Muscle layer of duodenum (tissue), 2 donors: Measurements from ENCODE around the gene NTN3.

Experiments used
- H3K27ac ChIP-seq: one replicate; pipeline ENCODE4 v1.7.0; 2013; ENCODE audit warnings: mild to moderate bottlenecking, low read length
- H3K27me3 ChIP-seq: one replicate; pipeline ENCODE4 v1.7.0; 2013; ENCODE audit warnings: low read depth, mild to moderate bottlenecking, control low read depth, low read length
- H3K36me3 ChIP-seq, 2 donors: one replicate each; pipeline ENCODE4 v1.7.0; 2013; ENCODE audit warnings: low read length in 2 of 2, control low read depth in 1 of 2, mild to moderate bottlenecking in 1 of 2; ENCODE audit not compliant: insufficient read depth in 2 of 2, control insufficient read depth in 1 of 2
- H3K4me1 ChIP-seq, 2 donors: one replicate each; pipeline ENCODE4 v1.7.0; 2013; ENCODE audit warnings: low read length in 2 of 2, mild to moderate bottlenecking in 2 of 2, control low read depth in 1 of 2, moderate library complexity in 1 of 2; ENCODE audit not compliant: insufficient read depth in 2 of 2, control insufficient read depth in 1 of 2
- H3K4me3 ChIP-seq, 2 donors: one replicate each; pipeline ENCODE4 v1.7.0; 2013; ENCODE audit warnings: low read length in 2 of 2, low read depth in 1 of 2, mild to moderate bottlenecking in 1 of 2
- H3K9me3 ChIP-seq, 2 donors: one replicate each; pipeline ENCODE4 v1.7.0; 2013; ENCODE audit warnings: low read length in 2 of 2, control low read depth in 1 of 2, mild to moderate bottlenecking in 1 of 2; ENCODE audit not compliant: control insufficient read depth in 1 of 2
- donor health status: healthy.

The NTN3 gene

DNA sequence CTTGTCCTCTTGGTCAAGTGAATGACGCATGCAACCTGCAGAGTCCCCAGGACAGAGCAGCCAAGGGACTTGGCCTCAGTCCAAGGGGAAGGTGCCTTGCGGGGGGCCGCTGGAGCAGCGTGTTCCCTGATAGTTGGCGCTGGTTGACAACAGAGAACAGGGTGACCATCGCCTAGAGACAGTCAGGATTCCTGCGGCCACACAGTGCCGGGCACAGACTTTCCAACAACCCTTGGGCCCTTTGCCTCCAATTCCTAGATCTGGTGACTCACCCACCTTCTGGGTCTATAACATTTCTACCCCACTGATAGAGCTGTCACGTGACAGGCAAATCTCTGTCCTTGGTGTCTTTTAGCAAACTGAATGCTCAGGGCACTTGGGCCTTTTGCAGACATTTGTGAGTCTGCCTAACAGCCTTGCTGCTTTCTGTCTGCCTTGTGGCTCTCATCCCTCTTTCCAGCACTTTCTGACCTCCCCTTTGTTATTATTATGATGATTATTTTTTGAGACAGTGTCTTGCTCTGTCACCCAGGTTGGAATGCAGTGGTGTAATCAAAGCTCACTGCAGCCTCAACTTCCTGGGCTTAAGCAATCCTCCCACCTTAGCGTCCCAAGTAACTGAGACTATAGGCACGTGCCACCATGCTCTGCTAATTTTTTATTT lies 23.0 kb upstream of the NTN3 start:
- H3K4me1 ChIP-seq, result no peaks in the 10 kb centered on the region
- H3K36me3 ChIP-seq, result peaks cover 7 to 29% of the 10 kb centered on the region in 2 donors
- H3K27me3 ChIP-seq, result no peaks in the 10 kb centered on the region
- H3K27ac ChIP-seq, result no peak overlapping the region
- H3K9me3 ChIP-seq, result no peaks in the 10 kb centered on the region
- no peak overlapping the region for H3K4me3 ChIP-seq

DNA sequence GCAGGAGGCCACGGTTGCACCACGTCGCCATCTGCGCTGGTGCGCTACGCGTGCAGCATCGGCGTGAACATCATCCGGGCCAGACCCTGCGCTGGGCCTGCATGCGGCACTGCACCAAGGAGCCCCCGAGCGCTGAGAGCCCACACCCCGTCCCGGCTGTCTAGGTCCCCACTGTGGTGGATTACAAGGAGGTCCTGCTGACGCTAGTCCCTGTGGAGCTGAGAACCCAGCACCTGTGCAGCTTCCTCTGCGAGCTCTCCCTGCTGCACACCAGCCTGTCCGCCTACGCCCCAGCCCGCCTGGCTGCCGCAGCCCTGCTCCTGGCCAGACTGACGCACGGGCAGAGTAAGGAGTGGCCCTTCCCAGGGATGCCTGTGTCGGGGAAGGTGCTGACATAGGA lies 22.0 kb upstream of the NTN3 start:
- no peaks in the 10 kb centered on the region for H3K27me3 ChIP-seq
- H3K36me3 ChIP-seq, result peaks cover 11 to 34% of the 10 kb centered on the region in 2 donors
- H3K4me3 ChIP-seq, result no peak overlapping the region
- H3K9me3 ChIP-seq, result no peaks in the 10 kb centered on the region
- no peak overlapping the region for H3K27ac ChIP-seq
- no peaks in the 10 kb centered on the region for H3K4me1 ChIP-seq

DNA sequence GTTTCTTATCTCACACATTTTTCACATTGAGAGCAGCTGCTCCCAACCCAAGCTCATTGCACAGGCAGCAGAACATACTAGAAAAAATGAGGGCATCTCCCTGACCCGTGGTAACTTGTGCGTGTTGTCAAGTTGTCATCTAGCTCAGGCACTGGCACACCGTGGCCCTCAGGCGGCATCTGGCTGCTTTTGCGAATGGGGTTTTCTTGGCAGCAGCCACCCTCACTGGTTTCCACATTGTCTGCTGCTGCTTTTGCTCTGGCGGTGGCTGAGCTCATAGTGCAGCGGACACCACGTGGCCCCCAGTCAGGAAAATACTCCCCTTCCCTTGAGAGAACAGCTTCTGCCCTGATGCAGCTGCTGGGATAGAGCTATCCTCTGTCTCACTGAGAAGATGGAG lies 20.6 kb upstream of the NTN3 start:
- Histone ChIP-seq H3K9me3 (no peaks in the 10 kb centered on the region), H3K27ac (no peak overlapping the region), H3K4me1 (no peaks in the 10 kb centered on the region), H3K27me3 (no peaks in the 10 kb centered on the region), H3K36me3 (peaks cover 8 to 26% of the 10 kb centered on the region in 2 donors), H3K4me3 (no peak overlapping the region)

DNA sequence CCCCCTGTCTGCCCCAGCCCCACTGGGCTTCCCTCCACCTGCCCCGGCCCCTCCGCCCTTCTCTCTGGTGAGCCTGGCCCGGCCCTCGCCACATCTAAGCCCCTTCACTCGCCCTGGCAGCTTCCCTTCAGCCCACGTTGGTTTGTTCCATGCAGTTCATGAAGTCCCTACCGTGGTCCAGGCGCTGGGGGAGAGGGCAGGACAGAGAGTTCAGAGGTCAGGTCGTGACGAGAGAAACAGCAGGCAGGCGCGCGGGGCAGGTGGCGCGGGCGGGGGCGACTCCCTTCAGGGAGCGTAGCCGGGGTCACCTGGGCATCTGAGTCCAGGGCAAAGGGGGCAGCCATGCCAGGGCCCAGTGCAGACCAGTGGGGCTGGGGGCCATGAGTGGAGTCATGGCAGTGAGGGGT lies 20.1 kb upstream of the NTN3 start:
- Histone ChIP-seq H3K36me3 (peaks cover 8 to 24% of the 10 kb centered on the region in 2 donors), H3K4me3 (no peak overlapping the region), H3K27ac (no peak overlapping the region), H3K27me3 (no peaks in the 10 kb centered on the region), H3K9me3 (no peaks in the 10 kb centered on the region), H3K4me1 (no peaks in the 10 kb centered on the region)

DNA sequence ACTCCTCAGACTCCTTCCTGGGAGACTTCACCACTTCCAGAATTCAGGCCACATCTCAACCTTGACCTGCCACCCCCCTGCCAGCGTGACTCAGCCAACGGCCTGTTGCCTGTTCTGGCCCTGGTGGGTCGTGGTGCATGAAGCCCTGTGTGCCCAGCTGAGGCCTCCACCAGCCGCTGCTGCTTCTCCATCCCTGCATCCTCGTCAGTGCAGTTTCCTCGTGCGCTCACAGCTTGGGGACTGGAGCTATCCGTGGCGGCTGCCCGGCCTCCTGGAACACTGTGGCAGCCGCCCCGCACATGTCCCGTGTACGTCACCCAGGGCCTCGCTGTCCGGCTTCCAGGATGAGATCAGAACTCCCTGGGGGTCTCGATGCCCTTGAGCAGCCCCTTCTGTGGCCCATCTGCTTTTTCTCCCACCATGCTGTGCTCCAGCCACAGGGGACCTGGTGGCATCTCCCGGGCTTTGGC lies 19.2 kb upstream of the NTN3 start:
- Histone ChIP-seq H3K4me1 (no peaks in the 10 kb centered on the region), H3K4me3 (no peak overlapping the region), H3K9me3 (no peaks in the 10 kb centered on the region), H3K36me3 (peaks cover 8 to 19% of the 10 kb centered on the region in 2 donors), H3K27ac (no peak overlapping the region), H3K27me3 (no peaks in the 10 kb centered on the region)

DNA sequence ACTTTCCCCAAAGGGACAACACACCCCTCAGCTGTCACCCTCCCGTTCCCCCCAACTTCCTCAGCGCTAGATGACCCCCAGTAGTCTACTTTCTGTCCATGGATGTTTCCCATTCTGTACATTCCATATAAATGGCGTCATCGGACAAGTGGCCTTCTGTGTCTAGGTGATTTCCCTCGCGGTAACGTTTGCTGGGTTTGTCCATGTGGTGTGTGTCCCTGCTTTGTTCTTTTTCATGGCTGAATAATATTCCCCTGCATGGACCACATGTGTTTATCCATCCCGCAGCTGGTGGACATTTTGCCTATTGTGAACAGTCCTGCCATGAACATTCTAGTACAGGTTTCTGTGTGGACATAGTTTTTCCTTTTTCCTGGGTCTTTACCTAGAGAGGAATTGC lies 18.4 kb upstream of the NTN3 start:
- no peak overlapping the region for H3K4me3 ChIP-seq
- H3K27me3 ChIP-seq, result no peaks in the 10 kb centered on the region
- H3K36me3 ChIP-seq, result peaks cover 8 to 19% of the 10 kb centered on the region in 2 donors
- H3K27ac ChIP-seq, result no peak overlapping the region
- no peaks in the 10 kb centered on the region for H3K4me1 ChIP-seq
- no peaks in the 10 kb centered on the region for H3K9me3 ChIP-seq

DNA sequence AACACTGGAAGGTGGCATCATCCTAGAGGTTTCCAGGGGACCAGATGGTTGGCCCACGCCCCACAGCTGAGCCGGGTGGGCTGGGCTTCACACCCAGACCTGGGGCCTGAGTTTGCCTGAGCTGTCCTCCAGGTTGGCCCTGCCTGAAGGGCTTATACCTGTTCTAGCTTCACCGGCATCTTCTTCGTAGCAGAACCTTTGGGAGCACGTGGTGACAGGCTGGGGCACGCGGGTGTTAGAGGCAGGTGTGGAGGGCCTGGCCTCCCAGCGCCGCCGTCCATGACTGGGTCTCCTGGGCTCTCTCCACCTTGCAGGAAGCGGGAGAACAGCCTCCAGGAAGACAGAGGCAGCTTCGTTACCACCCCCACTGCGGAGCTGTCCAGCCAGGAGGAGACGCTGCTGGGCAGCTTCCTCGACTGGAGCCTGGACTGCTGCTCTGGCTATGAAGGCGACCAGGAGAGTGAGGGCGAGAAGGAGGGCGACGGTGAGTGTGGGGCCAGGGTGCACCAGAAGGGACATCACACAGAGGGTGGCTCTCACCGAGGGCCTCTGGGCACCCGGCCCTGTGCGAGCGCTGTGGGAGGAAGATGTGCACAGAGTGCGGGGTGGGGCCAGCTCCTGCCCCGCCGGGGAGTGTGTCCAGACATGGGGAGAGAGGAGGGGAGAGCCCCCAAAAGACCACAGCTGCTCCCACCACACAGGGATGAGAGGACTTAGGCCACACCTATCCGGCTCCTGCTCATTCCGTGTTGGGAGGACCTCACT lies 15.8 kb upstream of the NTN3 start:
- H3K27ac ChIP-seq, result no peak overlapping the region
- no peaks in the 10 kb centered on the region for H3K9me3 ChIP-seq
- peaks cover 4 to 12% of the 10 kb centered on the region in 2 donors for H3K36me3 ChIP-seq
- peaks cover 0 to 12% of the 10 kb centered on the region in 2 donors for H3K4me1 ChIP-seq
- no peak overlapping the region for H3K4me3 ChIP-seq
- H3K27me3 ChIP-seq, result no peaks in the 10 kb centered on the region

DNA sequence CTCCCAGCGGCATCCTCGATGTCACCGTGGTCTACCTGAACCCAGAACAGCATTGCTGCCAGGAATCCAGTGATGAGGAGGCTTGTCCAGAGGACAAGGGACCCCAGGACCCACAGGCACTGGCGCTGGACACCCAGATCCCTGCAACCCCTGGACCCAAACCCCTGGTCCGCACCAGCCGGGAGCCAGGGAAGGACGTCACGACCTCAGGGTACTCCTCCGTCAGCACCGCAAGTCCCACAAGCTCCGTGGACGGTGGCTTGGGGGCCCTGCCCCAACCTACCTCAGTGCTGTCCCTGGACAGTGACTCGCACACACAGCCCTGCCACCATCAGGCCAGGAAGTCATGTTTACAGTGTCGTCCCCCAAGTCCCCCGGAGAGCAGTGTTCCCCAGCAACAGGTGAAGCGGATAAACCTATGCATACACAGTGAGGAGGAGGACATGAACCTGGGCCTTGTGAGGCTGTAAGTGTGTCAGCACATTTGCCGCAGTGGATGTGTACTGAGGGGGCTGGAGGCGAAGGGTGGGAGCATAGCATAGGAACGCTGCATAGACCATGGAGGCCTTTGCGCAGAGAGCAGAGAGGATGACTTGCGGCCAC lies 14.4 kb upstream of the NTN3 start:
- Histone ChIP-seq H3K4me1 (peaks cover 0 to 15% of the 10 kb centered on the region in 2 donors), H3K36me3 (peaks cover 4 to 5% of the 10 kb centered on the region in 2 donors), H3K4me3 (no peak overlapping the region), H3K27me3 (no peaks in the 10 kb centered on the region), H3K27ac (no peak overlapping the region), H3K9me3 (no peaks in the 10 kb centered on the region)

DNA sequence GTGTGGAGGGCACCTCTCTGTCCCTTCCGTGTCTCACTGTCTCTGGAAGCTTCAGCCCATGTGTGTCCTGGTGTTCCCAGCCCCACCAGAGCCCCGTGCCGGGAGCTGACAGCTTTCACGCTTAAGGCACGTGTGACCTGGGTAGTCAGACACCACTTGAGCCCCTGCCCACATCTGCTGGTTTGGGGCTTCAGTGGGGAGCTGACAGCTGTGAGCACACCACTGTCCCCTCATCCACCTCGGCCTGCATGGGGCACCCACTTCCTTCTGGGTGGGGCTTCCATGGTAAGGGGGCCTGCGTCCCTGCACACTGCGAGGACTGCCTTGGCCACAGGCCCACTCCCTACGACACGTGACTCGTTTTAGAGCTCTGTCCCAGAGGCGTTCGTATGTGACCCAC lies 13.8 kb upstream of the NTN3 start:
- Histone ChIP-seq H3K36me3 (peaks cover 4 to 5% of the 10 kb centered on the region in 2 donors), H3K4me3 (no peak overlapping the region), H3K4me1 (peaks cover 0 to 15% of the 10 kb centered on the region in 2 donors)

DNA sequence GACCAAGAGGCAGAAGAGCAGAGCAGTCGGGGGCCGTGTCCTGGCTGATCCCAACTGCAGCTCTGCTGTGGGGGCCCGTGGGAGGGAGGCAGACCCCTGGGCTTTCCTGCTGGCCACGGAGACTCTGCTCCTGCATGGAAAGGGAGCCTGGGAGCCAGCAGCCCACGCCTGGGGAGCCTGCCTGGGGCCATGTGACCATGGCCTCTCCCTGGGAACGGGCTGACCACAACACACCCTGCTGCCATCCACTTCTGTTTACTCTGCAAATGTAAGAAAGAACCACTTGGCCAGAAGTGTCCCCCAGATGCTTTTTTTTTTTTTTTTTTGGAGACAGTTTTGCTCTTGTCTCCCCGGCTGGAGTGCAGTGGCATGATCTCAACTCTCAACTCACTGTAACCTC lies 13.2 kb upstream of the NTN3 start:
- Histone ChIP-seq H3K9me3 (no peaks in the 10 kb centered on the region), H3K27me3 (no peaks in the 10 kb centered on the region), H3K4me3 (no peak overlapping the region), H3K4me1 (peaks cover 0 to 15% of the 10 kb centered on the region in 2 donors), H3K36me3 (peaks cover 4 to 5% of the 10 kb centered on the region in 2 donors), H3K27ac (no peak overlapping the region)

More for the DNA sequence above, 13.8 kb upstream of the NTN3 start:
- H3K27ac ChIP-seq, result no peak overlapping the region
- H3K27me3 ChIP-seq, result no peaks in the 10 kb centered on the region
- no peaks in the 10 kb centered on the region for H3K9me3 ChIP-seq

DNA sequence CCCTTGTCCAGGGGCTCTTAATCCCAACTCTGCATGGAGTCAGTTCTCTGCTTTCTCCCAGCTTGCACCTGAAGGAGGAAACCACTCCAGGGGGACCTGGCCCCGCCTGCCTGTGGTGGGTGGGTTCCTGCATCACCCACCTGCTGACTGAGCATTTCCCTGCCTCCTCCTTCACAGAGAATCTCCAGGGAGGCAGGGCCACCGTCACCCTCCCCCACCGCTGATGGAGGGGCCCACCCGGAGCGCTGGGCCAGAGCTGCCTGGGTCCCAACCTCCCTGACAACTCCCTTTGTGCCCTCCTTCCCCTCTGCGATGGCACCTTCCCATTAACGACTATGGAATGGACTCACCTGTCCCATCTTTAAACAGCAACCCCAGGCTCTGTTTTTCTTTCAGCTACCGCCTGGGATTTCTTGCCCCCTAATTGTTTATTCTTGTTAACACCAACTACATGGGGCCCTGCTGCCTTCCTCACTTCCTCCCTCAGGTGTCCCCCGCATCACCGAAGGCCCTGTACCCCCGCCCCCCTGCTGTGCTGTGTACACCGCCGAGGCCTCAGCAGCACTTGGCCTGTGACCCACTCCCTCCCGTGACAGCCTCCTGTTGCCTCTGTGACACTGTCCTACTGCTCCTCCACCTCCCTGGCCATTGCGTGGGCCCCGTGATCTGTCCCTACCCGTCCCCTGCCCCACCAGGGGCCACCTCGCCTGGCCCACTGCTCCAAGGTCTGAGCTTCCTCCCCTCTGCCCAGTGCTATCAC lies 12.0 kb upstream of the NTN3 start:
- no peaks in the 10 kb centered on the region for H3K9me3 ChIP-seq
- H3K36me3 ChIP-seq, result no peaks in the 10 kb centered on the region
- H3K27me3 ChIP-seq, result no peaks in the 10 kb centered on the region
- H3K4me3 ChIP-seq, result peak overlapping the region; percentile 73 to 80
- H3K4me1 ChIP-seq, result peaks cover 0 to 15% of the 10 kb centered on the region in 2 donors
- no peak overlapping the region for H3K27ac ChIP-seq
